HepG2 (cell line): Measurements from ENCODE around the gene DSCAM.

ENCODE experiments used
- CTCF ChIP-seq: sonication (generic); formaldehyde crosslinking; IDR thresholded peaks from 2 replicates; pipeline ENCODE4 v1.5.0; 2020; ENCODE audit warnings: mild to moderate bottlenecking, missing genetic modification reagents, moderate library complexity
- ELF3 ChIP-seq: IDR thresholded peaks from 2 replicates; pipeline ENCODE4 v1.6.1; 2016; ENCODE audit warnings: missing genetic modification reagents, missing compliant biosample characterization
- FOXJ3 ChIP-seq: sonication (generic); formaldehyde crosslinking; IDR thresholded peaks from 2 replicates; pipeline ENCODE4 v1.4.0; 2020; ENCODE audit warnings: missing genetic modification reagents, mild to moderate bottlenecking, borderline replicate concordance
- HIVEP1 ChIP-seq: sonication (generic); formaldehyde crosslinking; IDR thresholded peaks from 2 replicates; pipeline ENCODE4 v1.4.0; 2020; ENCODE audit warnings: mild to moderate bottlenecking, missing genetic modification reagents
- SMAD1 ChIP-seq: sonication (generic); formaldehyde crosslinking; IDR thresholded peaks from 2 replicates; pipeline ENCODE4 v1.4.0; 2020; ENCODE audit warnings: missing genetic modification reagents, low read depth, mild to moderate bottlenecking, borderline replicate concordance
- TAF1 ChIP-seq: sonication (generic); formaldehyde crosslinking; IDR thresholded peaks from 2 replicates; pipeline ENCODE4 v1.4.0; 2020; ENCODE audit warnings: missing genetic modification reagents
- ZNF234 ChIP-seq: sonication (generic); formaldehyde crosslinking; conservative IDR thresholded peaks from 2 replicates; pipeline ENCODE4 v1.5.1; 2020; ENCODE audit warnings: mild to moderate bottlenecking, missing genetic modification reagents
- ZNF629 ChIP-seq: sonication (generic); formaldehyde crosslinking; conservative IDR thresholded peaks from 2 replicates; pipeline ENCODE4 v1.5.0; 2020; ENCODE audit warnings: missing genetic modification reagents

- TF ChIP-seq ZNF629 (CRISPR knock-in tag) (no peak), CTCF (CRISPR knock-in tag) (no peak), HIVEP1 (CRISPR knock-in tag) (no peak), SMAD1 (CRISPR knock-in tag) (no peak), ELF3 (no peak), ZNF234 (CRISPR knock-in tag) (no peak), FOXJ3 (no peak), TAF1 (CRISPR knock-in tag) (no peak)
These were observed 178.2 kb downstream of the DSCAM start for GRCh38 chr21:40668555-40669275.
